ENCODE measurements around the gene MEG3. TPM values are rescaled to one million over a fixed set of nuclear protein-coding genes. Genes with fewer than 3 reads are reported as not detected.

The MEG3 gene
- total RNA-seq, 1 experiment from 2014 or later: 338 TPM

- TF ChIP-seq NR2C2 (CRISPR knock-in tag; IDR thresholded peaks at IDR 0.05): no peak
- no peak for TF ChIP-seq ZNF423 (CRISPR knock-in tag; IDR thresholded peaks at IDR 0.05)
- TF ChIP-seq MXD4 (CRISPR knock-in tag; IDR thresholded peaks at IDR 0.05; ENCODE audit: borderline replicate concordance): no peak
- no peak for TF ChIP-seq CREM (CRISPR knock-in tag; IDR thresholded peaks at IDR 0.05)
- no peak for TF ChIP-seq FOXP1 (CRISPR knock-in tag; IDR thresholded peaks at IDR 0.05; ENCODE audit: borderline replicate concordance)
- no peak for TF ChIP-seq RELA (CRISPR knock-in tag; IDR thresholded peaks at IDR 0.05; ENCODE audit: borderline replicate concordance)
These were observed 47.2 kb downstream of the MEG3 start (continued) for GRCh38 chr14:100873096-100873482.

GRCh38 chr14:100874051-100874410 is 48.1 kb downstream of the MEG3 start:
- Mint-ChIP-seq H3K27ac (no peak overlapping the region), H3K4me1 (no peaks in the 10 kb centered on the region), H3K4me3 (no peak overlapping the region), H3K9me3 (peaks cover 25% of the 10 kb centered on the region), H3K36me3 (peaks cover 32% of the 10 kb centered on the region), H3K27me3 (ENCODE audit: low read depth) (no peaks in the 10 kb centered on the region; the same call in 1 of the 2 replicates)
- DNase-seq (ENCODE audit: low spot score): no peak
- ChIA-PET POLR2A (no interaction called here), CTCF (no interaction called here)
- no peak for ATAC-seq
- TF ChIP-seq ZNF423 (CRISPR knock-in tag; IDR thresholded peaks at IDR 0.05) (no peak), SMAD3 (CRISPR knock-in tag; IDR thresholded peaks at IDR 0.05; ENCODE audit: borderline replicate concordance) (no peak), PRRX2 (CRISPR knock-in tag; IDR thresholded peaks at IDR 0.05) (no peak), AR (CRISPR knock-in tag; IDR thresholded peaks at IDR 0.05) (no peak), NR2C2 (CRISPR knock-in tag; IDR thresholded peaks at IDR 0.05) (no peak)
- TF ChIP-seq, protein P1, sequence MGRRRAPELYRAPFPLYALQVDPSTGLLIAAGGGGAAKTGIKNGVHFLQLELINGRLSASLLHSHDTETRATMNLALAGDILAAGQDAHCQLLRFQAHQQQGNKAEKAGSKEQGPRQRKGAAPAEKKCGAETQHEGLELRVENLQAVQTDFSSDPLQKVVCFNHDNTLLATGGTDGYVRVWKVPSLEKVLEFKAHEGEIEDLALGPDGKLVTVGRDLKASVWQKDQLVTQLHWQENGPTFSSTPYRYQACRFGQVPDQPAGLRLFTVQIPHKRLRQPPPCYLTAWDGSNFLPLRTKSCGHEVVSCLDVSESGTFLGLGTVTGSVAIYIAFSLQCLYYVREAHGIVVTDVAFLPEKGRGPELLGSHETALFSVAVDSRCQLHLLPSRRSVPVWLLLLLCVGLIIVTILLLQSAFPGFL (CRISPR knock-in tag; IDR thresholded peaks at IDR 0.05; ENCODE audit: borderline replicate concordance): no peak

- ChIA-PET CTCF (no interaction called here), POLR2A (no interaction called here)
- H3K4me3 Mint-ChIP-seq: no peak overlapping the region
- peaks cover 32% of the 10 kb centered on the region for H3K36me3 Mint-ChIP-seq
- DNase-seq (ENCODE audit: low spot score) (no peak), ATAC-seq (no peak)
- H3K27ac Mint-ChIP-seq: no peak overlapping the region
- no peaks in the 10 kb centered on the region for H3K4me1 Mint-ChIP-seq
- peaks cover 25% of the 10 kb centered on the region for H3K9me3 Mint-ChIP-seq
- no peaks in the 10 kb centered on the region; the same call in 1 of the 2 replicates for H3K27me3 Mint-ChIP-seq (ENCODE audit: low read depth)
- TF ChIP-seq GTF2I (CRISPR knock-in tag; conservative IDR thresholded peaks at IDR 0.05): no peak
- no peak for TF ChIP-seq ZNF416 (CRISPR knock-in tag; IDR thresholded peaks at IDR 0.05)
- TF ChIP-seq NR1H2 (CRISPR knock-in tag; IDR thresholded peaks at IDR 0.05): no peak
- TF ChIP-seq ZNF317 (CRISPR knock-in tag; IDR thresholded peaks at IDR 0.05; ENCODE audit: borderline replicate concordance, low read depth): no peak
- no peak for TF ChIP-seq CTCF (IDR thresholded peaks at IDR 0.05)
- no peak for TF ChIP-seq ZNF281 (CRISPR knock-in tag; IDR thresholded peaks at IDR 0.05)
- TF ChIP-seq, protein P1 (CRISPR knock-in tag; IDR thresholded peaks at IDR 0.05; ENCODE audit: borderline replicate concordance): no peak
- no peak for TF ChIP-seq TCF7 (CRISPR knock-in tag; IDR thresholded peaks at IDR 0.05; ENCODE audit: low read depth)
- TF ChIP-seq FOXJ3 (CRISPR knock-in tag; IDR thresholded peaks at IDR 0.05; ENCODE audit: borderline replicate concordance): no peak
- TF ChIP-seq, protein P2, sequence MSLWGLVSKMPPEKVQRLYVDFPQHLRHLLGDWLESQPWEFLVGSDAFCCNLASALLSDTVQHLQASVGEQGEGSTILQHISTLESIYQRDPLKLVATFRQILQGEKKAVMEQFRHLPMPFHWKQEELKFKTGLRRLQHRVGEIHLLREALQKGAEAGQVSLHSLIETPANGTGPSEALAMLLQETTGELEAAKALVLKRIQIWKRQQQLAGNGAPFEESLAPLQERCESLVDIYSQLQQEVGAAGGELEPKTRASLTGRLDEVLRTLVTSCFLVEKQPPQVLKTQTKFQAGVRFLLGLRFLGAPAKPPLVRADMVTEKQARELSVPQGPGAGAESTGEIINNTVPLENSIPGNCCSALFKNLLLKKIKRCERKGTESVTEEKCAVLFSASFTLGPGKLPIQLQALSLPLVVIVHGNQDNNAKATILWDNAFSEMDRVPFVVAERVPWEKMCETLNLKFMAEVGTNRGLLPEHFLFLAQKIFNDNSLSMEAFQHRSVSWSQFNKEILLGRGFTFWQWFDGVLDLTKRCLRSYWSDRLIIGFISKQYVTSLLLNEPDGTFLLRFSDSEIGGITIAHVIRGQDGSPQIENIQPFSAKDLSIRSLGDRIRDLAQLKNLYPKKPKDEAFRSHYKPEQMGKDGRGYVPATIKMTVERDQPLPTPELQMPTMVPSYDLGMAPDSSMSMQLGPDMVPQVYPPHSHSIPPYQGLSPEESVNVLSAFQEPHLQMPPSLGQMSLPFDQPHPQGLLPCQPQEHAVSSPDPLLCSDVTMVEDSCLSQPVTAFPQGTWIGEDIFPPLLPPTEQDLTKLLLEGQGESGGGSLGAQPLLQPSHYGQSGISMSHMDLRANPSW (CRISPR knock-in tag; conservative IDR thresholded peaks at IDR 0.05; ENCODE audit: low read depth): no peak
These were observed 48.6 kb downstream of the MEG3 start for GRCh38 chr14:100874411-100875091.
